KG1 (cell line): ENCODE measurements around the gene NCAM1.

ENCODE experiments used
- DNase-seq: peaks from one replicate; lab custom pipeline; 2025; lab: John Stamatoyannopoulos, UW

The NCAM1 gene

DNA sequence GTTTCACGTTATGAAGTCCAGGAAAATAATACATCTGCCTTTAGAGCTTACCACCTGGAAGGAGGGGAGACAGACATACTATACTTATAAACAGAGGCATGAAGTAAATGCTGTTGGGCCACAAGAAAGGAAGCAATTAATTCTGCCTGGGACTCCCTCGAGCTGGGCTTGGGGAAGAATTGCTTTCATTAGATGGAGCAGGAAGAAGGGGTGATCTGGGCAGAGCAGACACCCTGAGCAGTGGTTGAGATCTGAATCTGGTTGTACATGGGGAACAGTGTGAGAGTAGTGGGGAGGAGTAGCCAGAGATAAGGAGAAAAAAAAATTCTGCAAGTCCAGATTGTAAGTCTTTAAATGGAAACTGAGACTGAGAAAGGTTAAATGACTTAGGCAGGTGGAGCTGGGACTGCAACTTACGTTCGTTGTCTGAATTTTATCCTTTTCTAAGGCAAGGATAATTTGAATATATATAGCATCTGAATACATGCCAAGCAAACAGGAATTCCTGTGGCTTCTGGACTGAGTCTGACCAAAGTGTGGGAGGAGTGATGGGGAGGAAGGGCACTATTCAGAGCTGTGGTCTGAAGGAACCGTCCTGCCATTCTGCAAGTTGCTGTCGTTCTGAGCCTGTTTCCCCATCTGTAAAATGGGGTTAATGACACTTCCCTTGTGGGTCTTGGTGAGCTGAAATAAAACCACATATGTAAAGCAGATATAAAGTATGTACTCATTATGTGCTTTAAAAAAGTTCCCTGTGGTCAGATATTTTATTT lies 7.9 kb downstream of the NCAM1 start:
- DNase-seq, result peak; percentile 30

DNA sequence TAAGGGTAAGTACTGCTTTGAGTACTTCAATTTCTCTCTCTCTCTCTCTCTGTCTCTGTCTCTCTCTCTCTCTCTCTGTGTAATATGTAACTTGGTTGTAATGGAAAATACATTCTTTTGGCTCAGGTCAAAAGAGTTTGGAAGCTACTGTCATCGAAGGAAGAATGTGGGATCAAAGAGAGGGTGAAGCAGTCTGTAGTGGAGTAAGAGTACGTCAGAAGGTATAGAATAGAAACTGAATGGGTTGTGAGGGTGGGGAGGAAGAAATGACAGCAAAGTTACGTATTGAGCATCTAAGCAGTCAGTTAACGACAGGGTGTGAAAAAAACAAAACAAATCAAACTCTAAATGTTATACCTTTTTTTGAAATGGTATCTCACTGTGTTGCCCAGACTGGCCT lies 10.0 kb downstream of the NCAM1 start:
- no peak for DNase-seq

DNA sequence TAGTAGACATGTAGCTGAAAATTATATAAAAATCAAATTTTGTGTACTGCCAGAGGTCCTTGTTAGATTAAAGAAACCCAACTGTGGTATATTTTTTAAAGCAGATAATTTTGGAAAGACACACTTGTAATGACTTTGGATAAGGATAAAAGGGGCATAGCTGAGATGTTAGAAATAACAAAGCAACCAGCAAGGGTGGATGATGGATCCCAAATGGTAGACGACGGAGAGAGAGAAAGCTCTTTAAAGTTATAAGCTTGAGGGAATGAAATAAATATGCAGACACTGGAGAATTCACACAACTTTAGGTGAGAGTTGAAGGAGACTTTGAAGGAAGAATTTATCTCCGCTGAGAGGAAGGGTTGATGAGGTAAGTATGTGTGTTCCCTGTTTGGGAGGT lies 10.6 kb downstream of the NCAM1 start:
- no peak for DNase-seq

DNA sequence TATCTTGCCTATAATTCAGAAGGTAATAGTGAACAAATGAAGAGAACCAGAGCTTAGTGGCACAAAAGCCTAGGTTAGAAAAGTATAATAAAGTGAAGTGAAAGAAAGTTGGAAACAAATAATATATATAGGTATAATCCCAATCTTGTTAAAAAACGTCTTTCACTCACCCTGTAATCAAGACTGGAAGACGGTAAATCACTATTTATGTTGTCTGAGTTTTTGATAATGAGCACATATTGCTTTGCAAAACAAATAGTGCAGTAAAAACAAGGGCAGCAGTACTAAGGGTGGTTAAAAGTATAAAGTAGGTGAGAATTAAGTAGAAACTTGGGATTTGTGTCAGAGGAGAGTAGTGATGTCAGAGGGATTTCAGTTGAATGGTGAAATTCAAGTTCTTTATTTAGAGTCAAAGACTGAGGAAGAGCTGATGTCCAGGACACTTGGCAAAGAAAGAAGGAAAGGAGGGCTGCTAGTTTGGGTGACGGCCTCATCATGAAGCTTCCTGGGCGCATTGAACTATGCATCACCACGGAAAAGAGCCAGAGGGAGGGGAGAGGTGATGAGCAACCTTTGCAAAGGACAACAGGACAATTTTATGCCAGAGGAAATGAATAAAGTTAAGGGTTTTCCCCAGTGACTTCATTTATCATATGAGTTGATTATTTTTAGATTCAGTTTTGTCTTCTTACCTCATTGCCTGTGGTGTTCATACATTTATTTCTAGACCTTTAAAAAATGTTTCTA lies 11.4 kb downstream of the NCAM1 start:
- DNase-seq, result no peak

DNA sequence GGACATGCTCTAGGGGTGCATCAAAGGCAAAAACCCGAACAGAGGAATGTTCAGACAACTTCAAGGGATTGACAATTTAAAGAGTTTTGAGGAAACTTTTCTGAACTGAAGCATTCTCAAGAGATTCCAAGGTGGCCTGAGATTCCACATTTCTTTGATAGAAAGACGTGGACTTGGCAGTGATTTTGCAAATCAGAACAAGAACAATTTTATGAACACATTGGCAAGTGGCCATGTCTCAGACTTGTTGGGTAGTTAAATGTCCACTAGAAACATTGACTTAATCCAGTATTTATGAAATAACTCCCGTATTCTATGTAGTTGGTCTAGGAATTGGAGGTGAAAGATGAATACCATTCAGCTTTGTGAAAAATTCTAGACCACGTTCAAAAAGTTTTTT lies 13.8 kb downstream of the NCAM1 start:
- no peak for DNase-seq

DNA sequence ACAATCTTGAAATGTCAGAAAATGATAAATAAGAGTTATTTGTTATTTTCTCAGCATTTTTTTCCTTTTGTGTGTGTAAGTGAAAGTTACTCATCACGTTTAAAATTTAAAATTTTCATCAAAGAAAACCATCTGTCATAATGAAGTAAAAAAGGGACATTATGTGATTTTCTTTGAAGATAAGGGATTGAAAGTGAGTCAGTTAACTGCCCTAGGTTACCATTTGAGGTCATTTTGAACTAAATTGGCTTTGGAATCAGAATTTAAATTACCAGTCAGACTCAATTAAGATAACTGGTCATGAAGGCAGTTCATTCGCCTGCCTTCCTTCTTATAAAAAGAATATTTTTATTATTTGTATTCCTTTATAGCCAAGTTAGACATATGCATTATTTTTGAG lies 14.3 kb downstream of the NCAM1 start:
- DNase-seq, result no peak

DNA sequence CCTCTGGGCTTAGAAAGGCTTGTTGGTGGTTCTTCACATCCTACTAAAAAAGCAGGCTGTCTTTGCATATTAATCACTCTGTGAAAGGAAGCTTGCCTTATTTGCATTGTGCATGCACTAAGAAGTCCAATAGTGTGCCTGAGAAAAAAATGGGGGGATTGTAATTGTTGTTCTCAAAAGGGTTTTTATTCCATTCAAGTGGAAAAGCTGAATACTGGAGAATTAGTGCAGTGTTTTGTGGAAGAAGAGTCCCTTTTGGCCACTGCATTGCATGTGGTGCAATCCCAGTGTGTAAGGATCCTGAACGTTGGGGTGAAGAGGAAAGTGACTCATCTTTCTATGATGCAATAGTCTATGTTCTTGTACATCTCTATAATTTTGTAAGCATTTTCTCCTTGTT lies 16.5 kb downstream of the NCAM1 start:
- peak; percentile 33 for DNase-seq

DNA sequence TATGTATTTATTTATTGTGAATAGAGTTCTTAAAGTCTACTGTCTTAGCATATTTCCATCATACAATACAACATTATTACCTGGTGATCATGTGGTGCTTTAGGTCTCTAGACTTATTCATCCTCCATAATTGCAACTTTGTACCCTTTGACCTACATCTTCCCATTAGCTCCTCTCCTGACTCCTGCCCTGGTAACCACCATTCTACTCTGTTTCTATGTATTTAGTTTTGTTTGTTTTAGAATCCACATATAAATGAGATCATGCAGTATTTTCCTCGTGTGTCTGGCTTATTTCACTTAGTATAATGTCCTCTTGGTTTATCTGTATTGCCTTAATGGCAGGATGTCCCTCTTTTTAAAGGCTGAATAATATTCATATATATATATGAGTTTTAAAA lies 22.7 kb downstream of the NCAM1 start:
- no peak for DNase-seq

DNA sequence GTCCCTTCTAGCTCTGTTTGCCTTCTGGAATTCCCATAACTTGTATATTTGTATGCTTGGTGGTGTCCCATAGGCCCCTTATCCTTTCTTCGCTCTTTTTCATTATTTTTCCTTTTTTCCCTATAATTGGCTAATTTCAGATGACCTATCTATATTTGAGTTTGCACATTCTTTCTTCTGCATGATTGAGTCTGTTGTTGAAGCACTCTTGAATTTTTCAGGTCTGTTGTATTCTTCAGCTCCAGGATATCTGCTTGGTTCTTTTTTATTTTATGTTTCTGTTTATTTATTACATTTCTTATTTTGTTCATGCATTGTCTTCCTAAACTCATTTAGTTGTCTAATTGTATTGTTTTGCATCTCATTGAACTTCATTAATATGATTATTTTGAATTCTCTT lies 28.0 kb downstream of the NCAM1 start:
- no peak for DNase-seq

DNA sequence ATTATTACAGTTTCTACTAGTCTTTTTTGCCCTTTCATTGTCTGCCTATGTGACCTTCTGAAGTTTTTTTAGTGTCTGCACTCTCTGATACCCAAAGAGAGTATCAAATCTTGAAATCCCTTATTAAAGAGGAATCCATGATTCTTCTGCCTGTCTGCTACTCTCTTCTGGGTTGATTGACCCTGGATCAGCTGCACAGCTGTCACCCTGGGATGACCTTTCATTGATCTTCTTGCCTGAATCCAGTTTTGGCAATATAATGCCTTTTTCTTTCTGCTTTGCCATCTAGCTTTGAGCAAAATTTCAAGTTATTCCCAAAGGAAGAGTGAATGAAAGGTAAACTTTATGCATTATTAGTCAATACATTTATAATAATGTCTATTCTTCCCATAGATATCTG lies 32.6 kb downstream of the NCAM1 start:
- no peak for DNase-seq

DNA sequence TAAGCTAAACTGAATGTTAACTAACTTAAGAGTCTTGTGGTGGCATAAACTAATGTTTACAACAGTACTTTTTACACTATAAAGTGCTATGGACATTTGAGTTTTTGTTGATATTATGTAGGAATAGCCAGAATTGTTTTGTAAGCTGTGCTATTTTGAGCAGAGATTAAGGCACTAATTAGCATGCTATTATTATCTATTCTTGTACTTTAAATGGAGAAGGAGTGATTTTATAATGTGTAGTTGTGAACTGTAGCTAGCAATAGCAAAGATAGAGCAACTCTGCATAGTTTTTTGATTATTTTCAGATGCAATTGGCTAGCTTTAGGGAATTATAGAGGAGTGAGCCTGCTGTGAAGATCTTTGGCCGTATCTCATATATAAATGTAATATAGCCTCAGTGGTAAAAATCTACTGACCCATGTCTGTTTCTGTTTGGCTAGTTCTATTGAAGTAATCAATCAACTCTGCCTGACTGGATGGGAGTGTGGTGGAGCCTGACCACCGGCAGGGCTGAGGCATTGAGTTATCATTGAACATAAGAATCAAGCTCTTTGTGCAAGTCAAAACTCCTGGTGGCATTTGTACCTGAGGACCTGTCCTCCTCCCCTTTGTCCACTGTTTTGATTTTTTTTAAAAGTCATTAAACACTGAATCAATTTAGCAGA lies 34.3 kb downstream of the NCAM1 start:
- no peak for DNase-seq

DNA sequence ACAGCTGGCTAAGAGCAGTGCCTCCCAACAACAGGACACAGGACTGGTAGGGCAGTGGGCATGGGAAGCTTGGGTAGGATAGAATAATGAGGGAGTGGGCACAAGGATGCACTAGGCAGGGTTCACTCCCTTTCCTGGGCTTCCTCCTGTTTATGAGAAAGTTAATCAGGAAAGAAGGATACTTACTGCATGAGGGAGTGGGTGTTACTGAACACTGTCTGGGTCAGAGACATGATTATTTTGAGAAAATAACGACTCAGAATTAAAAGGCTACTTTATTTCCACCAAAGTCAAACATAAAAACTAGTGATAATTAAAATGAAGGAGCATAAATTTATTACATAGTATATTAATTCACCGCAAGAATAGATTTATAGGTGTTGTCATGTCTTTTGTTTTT lies 35.8 kb downstream of the NCAM1 start:
- no peak for DNase-seq

DNA sequence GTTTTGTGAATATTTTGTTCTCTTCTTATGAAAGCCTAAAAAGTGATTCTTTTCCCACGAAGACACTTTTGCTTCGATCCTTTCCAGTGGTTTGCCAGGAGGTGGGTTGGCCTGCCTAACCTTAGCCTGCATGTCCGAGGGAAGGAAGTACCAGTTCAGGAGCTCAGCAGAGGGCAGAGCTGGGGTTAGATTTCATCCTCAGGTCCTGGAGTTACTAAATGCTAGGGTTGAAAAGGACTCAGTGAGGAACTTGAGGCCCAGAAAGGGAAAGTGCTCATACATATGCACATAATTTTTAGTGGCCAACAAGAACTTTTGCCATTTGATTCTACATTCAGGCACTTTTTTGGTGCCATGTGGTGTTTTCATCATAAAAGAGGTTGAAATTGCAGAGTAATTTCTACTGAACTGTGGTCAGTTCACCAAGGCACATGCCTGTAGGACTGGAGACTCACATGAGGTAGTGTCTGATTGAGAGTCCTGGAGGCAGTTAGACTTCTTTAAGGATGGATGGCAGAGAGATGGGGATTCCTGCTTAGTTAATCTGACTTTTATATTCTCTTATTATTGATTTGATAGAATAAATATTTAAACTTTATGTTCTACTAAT lies 36.7 kb downstream of the NCAM1 start:
- DNase-seq, result no peak

DNA sequence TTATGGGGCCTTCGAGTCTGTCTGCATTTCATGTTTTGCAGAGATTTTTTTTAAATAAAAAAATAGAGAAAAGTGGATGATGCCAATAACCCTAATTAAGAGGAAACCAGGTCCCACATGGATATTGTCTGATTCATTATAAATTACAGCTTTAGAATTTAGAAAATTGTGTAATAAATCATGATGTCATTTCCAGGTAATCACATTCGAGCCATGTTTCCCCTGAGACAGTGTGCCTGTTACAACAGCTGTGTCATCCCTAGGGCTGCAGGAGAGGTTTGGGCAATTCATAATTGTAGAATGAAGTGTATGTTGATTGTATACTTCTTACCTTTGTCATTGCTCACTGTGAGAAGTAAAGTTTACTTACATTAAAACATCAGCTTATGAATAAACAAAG lies 38.3 kb downstream of the NCAM1 start:
- DNase-seq, result no peak

DNA sequence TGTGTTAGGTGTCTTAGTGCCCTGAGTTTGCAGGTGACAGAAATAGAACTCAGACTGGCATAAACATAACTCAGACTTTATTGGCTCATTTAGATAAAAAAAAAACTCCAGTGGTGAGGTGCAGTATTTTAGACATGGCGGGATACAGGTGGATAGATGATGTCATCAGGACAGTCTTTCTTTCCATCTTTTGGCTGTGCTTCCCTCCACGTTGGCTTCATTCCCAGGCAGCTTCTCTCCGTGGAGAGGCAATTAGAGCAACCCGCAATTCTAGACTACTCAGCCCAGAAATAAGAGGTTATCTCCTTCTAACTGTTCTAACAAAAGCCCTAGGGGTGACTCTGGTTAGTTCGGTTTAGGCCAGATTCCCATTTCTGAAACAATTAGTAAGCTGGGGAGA lies 40.5 kb downstream of the NCAM1 start:
- DNase-seq, result no peak

DNA sequence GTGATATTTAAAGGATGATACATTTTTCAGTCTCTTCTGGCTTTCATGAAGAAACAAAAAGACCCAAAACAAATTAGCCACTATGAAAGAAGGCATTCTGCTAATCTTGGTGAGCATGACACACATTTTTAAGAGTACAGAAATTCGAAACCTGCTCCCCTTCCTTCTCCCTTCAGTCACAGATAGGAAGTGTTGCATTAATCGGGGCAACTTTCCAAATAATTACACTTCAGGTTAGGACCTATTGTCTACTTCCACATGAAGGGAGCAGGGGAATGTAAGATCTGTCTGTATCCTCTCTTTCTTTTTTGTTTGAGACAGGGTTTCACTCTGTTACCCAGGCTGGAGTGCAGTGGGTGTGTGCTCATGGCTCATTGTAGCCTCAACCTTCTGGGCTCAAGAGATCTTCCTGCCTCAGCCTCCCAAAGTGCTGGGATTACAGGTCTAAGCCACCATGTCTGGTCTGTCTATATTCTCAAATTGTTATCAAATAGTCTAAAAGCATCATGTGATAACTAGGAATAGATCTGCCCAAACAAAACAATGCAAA lies 45.8 kb downstream of the NCAM1 start:
- no peak for DNase-seq

DNA sequence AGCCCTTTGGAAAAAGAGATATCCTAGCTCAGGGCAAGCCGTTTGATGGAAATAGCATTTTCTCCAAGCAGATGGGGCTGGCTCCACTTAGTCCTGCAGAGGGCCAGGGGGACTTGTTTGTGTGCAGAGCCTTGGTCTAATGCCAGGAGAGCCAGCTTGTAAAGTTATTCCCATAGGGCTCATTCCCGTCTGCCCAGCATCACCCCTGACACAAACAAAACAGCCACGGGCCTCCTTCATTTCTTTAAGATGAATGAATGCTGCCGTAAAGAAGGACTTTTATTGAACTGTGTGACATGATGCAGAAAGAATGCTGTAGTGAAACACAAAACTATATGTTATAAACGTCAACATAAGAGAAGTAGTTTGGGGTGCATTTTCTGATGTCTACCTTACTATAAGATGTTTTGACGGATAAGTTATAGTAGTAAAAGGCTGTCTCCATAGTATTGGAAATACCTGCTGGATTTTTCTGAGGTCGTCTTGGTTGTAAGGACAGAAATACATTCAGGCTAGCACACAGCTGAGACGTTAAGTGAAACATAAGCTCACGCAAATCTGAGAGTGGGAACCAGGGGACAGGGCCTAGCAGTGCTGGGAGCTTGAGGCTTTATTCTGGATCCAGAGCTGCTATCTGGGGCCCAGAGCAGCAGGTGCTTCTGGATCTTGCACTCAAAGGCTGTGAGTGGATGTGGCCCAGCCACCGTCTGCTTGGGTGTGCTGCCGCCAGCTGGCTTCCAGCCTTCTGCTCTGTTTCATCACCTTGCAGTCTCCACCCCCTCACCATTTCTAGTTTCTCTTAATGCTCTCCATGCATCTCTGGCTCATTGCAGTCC lies 53.3 kb downstream of the NCAM1 start:
- no peak for DNase-seq

DNA sequence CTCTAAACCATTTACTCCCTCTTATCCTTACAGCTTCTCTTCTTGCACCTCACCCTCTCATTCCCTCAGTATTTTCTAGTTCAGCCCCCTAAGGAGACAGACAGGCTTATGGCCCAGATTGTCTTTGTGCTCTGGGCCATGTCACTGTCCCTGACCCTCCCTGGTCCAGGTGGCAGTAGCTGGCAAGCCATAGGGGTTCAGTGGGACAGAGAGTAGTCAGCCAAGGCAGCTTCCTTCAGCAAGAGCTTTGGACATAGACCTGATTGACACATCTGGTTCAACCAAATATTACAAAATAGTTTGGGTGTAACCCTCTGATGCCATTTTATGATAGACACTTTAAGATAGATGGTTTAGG lies 53.9 kb downstream of the NCAM1 start:
- no peak for DNase-seq

DNA sequence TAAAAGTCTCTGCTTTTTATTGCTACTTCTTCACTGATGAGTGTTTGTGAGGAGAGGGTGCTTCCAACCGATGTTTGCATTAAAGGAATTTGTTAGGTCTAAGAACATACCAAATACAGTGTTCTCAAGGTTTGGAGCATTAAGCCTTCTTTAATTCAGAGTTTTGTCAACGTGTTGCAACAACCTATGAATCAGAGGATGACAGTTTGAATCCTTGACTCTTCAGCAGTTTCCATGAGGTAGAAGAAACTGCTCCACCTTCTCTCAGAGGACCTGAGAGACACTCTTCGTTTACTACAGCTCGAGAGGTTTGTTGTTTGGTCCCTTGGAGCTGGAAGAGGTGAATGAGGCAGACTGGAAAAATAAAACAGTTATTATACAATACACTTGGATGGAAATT lies 55.7 kb downstream of the NCAM1 start:
- DNase-seq, result no peak

DNA sequence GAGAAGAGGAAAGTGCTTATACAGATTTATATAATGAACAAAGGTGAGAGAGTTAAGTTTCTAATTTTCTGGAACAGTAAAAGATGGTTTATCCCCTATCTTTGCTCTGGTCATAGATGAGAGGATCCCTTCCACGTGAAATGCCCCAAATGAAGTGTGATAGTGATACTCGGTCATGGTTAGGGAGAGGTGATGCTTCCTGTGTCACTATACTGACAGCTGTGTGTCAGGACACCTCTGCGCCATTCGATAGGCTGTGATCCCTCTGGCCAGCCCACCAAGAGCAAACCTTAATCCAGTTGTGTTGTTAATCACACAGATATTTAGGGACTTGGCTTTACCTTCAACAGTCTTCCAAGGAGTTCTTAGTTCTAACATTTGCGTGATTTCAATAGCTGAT lies 57.7 kb downstream of the NCAM1 start:
- no peak for DNase-seq

DNA sequence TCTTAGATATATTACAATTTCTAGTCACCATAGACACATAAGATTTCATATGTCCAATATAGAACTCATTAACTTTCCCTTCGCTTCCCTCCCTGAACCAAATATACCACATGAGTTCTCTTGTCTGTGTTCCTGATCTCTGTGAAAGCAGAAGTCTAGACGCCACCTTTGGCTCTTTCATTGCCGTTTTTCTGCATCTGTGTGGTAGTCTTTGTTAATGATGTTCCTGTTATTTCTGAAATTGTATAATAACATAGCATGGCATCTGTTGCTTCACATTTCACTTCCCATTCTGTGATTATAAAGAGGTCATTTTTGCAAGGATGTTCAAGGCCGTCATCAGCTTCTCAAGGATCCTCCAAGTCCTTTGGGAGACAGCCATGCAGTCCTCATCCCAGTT lies 58.5 kb downstream of the NCAM1 start:
- no peak for DNase-seq

DNA sequence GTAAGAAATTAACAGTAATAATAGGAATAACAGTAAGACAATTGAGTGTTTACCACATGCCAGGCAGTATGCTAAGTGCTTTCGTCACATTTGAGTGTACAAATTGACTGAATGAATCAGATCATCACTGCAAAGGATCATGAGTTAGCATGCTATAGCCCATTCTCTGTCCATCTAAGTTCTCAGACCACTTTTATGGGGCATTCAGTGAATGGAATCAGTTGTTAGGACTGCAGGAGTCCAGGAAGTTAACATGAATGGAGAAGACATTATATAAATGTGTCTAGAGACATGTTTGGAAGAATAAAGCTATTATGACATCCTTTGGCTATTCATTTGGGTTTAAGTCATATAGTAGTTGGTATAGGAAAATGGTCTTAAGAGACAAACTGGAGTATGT lies 59.9 kb downstream of the NCAM1 start:
- no peak for DNase-seq
